GM12892 (cell line): ENCODE data around the gene KRTAP4-7.
"Not testable (repeated sequence)": the region's sequence is repeated elsewhere in the genome, so short reads cannot be mapped to it uniquely, and the experiment has no call there.

Experiments used
- POLR2A ChIP-seq: IDR thresholded peaks from 2 replicates; pipeline ENCODE4 v1.6.1; 2011; ENCODE audit warnings: low read depth, low read length, control low read depth
- POLR2AphosphoS5 ChIP-seq: IDR thresholded peaks from 2 replicates; pipeline ENCODE4 v1.6.1; 2011; ENCODE audit warnings: low read depth, low read length, control low read depth
- TAF1 ChIP-seq: IDR thresholded peaks from 2 replicates; pipeline ENCODE4 v1.6.1; 2011; ENCODE audit warnings: low read depth, mild to moderate bottlenecking, control low read depth, low read length, borderline replicate concordance

GRCh38 chr17:41117846-41118386 is 34.0 kb downstream of the KRTAP4-7 start, which contains the start of gene KRTAP4-11:
- TF ChIP-seq POLR2A, POLR2AphosphoS5, TAF1: not testable (repeated sequence)
